PC-9 (cell line): ENCODE measurements around the gene ALKBH5.

Experiments used
- EZH2 ChIP-seq: fragments of 200-600 bp; sonication (generic); IDR thresholded peaks from 2 replicates; pipeline ENCODE4 v1.8.0; 2017; ENCODE audit warnings: antibody characterized with exemption, low read depth
- TF ChIP-seq, protein P1 (sequence below): fragments of 200-600 bp; sonication (generic); conservative IDR thresholded peaks from 2 replicates; pipeline ENCODE4 v1.6.1; 2017; ENCODE audit warnings: mixed run types, antibody characterized with exemption, mild to moderate bottlenecking, moderate library complexity

DNA sequence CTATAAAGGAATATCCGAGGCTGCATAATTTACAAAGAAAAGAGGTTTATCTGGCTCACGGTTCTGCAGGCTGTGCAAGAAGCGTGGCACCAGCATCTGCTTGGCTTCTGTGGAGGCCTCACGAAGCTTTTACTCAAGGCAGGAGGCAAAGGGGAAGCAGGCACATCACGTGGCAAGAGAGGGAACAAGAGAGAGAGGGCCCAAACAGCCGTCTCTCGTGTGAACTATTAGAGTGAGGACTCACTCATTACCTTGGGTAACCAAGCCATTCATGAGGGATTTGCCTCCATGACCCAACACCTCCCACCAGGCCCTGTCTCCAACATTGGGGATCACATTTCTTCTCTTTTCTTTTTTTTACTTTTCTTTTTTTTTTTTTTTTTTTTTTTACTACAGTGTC, 7.5 kb upstream of the ALKBH5 start:
- TF ChIP-seq, protein P1, sequence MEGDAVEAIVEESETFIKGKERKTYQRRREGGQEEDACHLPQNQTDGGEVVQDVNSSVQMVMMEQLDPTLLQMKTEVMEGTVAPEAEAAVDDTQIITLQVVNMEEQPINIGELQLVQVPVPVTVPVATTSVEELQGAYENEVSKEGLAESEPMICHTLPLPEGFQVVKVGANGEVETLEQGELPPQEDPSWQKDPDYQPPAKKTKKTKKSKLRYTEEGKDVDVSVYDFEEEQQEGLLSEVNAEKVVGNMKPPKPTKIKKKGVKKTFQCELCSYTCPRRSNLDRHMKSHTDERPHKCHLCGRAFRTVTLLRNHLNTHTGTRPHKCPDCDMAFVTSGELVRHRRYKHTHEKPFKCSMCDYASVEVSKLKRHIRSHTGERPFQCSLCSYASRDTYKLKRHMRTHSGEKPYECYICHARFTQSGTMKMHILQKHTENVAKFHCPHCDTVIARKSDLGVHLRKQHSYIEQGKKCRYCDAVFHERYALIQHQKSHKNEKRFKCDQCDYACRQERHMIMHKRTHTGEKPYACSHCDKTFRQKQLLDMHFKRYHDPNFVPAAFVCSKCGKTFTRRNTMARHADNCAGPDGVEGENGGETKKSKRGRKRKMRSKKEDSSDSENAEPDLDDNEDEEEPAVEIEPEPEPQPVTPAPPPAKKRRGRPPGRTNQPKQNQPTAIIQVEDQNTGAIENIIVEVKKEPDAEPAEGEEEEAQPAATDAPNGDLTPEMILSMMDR, result no peak
- TF ChIP-seq EZH2, result no peak
